GM12874 (cell line): ENCODE results near the gene BTBD3.

Source experiments
- TF ChIP-seq, protein P1 (sequence below): IDR thresholded peaks from 2 replicates; pipeline ENCODE4 v1.5.1; 2011; ENCODE audit warnings: low read depth, mild to moderate bottlenecking, control low read depth, low read length, moderate library complexity; ENCODE audit not compliant: insufficient read depth

Gene BTBD3

GRCh38 chr20:11929947-11930346 lies 12.3 kb downstream of the BTBD3 start:
- TF ChIP-seq, protein P1, sequence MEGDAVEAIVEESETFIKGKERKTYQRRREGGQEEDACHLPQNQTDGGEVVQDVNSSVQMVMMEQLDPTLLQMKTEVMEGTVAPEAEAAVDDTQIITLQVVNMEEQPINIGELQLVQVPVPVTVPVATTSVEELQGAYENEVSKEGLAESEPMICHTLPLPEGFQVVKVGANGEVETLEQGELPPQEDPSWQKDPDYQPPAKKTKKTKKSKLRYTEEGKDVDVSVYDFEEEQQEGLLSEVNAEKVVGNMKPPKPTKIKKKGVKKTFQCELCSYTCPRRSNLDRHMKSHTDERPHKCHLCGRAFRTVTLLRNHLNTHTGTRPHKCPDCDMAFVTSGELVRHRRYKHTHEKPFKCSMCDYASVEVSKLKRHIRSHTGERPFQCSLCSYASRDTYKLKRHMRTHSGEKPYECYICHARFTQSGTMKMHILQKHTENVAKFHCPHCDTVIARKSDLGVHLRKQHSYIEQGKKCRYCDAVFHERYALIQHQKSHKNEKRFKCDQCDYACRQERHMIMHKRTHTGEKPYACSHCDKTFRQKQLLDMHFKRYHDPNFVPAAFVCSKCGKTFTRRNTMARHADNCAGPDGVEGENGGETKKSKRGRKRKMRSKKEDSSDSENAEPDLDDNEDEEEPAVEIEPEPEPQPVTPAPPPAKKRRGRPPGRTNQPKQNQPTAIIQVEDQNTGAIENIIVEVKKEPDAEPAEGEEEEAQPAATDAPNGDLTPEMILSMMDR = no peak

- TF ChIP-seq, protein P1 = no peak
Measured at GRCh38 chr20:11935212-11936154, 17.8 kb downstream of the BTBD3 start.

DNA sequence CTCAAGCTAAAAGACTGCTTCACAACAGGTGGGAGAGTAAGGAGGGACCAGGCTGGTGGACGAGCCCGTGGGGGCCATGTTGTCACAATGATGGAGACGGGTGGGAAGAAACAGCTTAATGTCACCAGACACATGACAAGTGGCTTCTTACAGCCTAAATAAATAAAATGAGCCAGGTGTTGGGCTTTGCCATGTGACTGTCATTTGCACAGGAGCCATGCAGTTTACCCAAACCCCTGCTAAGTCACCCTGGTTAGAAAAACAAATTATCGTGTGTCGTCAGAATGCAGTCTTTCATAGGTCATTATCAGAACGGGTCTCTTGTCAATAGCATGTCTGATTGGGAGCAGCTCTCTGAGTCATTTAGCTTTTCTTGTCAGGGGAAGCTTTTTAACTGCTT lies 18.5 kb downstream of the BTBD3 start:
- TF ChIP-seq, protein P1 = no peak

DNA sequence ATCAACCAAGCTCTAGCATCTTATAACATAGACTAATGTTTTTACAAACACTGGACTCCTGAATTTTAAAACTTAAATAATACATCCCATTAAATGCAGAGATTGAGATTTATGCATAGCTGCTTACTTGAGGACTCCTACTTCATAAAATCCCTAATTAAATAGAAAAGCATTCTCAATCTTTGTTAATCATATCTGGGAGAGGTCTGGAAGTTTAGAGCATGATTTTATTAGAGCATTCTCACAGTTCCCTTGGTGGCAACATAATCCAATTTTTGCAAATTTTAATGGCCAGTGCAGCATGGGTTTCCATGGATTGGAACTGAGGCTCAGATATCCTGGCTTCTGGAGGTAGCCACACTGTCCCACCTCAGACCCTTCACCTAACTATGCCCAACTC lies 19.5 kb downstream of the BTBD3 start:
- TF ChIP-seq, protein P1 = no peak

DNA sequence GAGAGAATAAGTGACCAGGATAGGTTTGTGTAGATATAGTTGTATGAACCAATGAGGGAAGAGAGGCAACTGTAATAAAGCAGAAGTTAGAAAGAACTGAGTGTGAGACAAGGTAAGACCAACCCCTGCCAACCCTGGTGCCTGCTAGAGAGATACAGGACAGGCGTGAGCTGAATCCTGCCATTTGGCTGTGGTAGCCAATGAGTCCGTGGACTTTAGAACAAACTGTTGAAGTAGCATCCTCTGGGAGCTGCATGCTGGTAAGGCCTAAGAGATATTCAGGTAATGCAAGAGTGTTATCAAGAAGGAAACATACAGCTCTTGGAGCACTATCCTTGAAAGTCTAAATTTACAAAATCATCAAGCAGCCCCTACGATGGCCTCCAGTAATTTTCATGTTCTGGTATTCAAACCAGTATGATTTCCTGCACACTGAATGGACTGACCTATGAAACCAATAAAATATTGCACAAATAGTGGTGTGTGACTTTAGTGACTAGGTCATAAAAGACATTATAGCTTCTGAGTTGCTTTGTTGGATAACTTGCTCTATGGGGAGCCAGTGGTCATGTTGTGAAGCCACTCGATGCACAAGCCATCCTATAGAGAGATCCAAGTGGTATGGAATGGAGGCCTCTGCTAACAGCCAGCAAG lies 24.0 kb downstream of the BTBD3 start:
- TF ChIP-seq, protein P1 = no peak

DNA sequence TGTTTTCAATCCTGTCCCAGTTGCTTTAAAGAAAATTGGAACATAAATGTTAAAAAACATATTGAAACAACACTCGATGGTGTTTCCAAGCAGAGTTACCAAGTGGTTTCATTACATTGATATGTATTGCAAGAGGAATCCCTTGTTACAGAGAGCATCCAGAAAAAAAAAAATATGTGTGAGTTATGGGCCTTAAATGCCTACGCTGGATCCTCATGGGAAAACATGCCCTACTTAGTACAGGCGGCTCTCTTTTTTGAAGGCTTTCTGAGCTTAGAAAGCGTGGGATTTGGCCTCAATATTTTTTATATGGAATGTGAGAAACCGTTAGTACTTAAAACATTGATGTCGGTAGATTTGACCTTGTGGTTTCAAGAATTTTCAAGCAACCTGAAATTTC lies 26.1 kb downstream of the BTBD3 start:
- TF ChIP-seq, protein P1 = no peak

- TF ChIP-seq, protein P1 = no peak
Measured at GRCh38 chr20:11948806-11949205, 31.1 kb downstream of the BTBD3 start.
